ENCODE results near the gene SIKE1.
"Not testable (repeated sequence)": the region's sequence is repeated elsewhere in the genome, so short reads cannot be mapped to it uniquely, and the experiment has no call there.

Gene SIKE1

GRCh38 chr1:114780344-114781226, at the start of gene SIKE1:
Gene SIKE1, minus strand, starts transcription at chr1:114780685. Its CDS starts 78 bp downstream, at chr1:114780607.
- peak; percentile 77 to 82 for DNase-seq (ENCODE audit: low read depth in 2 of 2)

GRCh38 chr1:114830075-114830474, 49.6 kb upstream of the SIKE1 start:
- not testable (repeated sequence) for DNase-seq (ENCODE audit: low read depth in 2 of 2)

GRCh38 chr1:114828251-114828650, 47.8 kb upstream of the SIKE1 start:
- DNase-seq (ENCODE audit: low read depth in 2 of 2), result no peak

GRCh38 chr1:114821978-114822377, 41.5 kb upstream of the SIKE1 start:
- no peak for DNase-seq (ENCODE audit: low read depth in 2 of 2)

GRCh38 chr1:114820392-114820791, 39.9 kb upstream of the SIKE1 start:
- DNase-seq (ENCODE audit: low read depth in 2 of 2), result no peak

- no peak for DNase-seq (ENCODE audit: low read depth in 2 of 2)
Measured at GRCh38 chr1:114819869-114820268, 39.4 kb upstream of the SIKE1 start.

- not testable (repeated sequence) for DNase-seq (ENCODE audit: low read depth in 2 of 2)
Measured at GRCh38 chr1:114804449-114804848, 24.0 kb upstream of the SIKE1 start.

GRCh38 chr1:114803001-114803400, 22.5 kb upstream of the SIKE1 start:
- no peak for DNase-seq (ENCODE audit: low read depth in 2 of 2)

- no peak for DNase-seq (ENCODE audit: low read depth in 2 of 2)
Measured at GRCh38 chr1:114794038-114794437, 13.6 kb upstream of the SIKE1 start.

- DNase-seq (ENCODE audit: low read depth in 2 of 2), result not testable (repeated sequence)
Measured at GRCh38 chr1:114790581-114790980, 10.1 kb upstream of the SIKE1 start.

- DNase-seq (ENCODE audit: low read depth in 2 of 2), result not testable (repeated sequence)
Measured at GRCh38 chr1:114786440-114786839, 6.0 kb upstream of the SIKE1 start.

- DNase-seq (ENCODE audit: low read depth in 2 of 2), result no peak
Measured at GRCh38 chr1:114782476-114782875, 2.0 kb upstream of the SIKE1 start.

- DNase-seq (ENCODE audit: low read depth in 2 of 2), result no peak
Measured at GRCh38 chr1:114779722-114780121, 763 bp downstream of the SIKE1 start.

- DNase-seq (ENCODE audit: low read depth in 2 of 2), result not testable (repeated sequence)
Measured at GRCh38 chr1:114776726-114777125, 3.8 kb downstream of the SIKE1 start.

- DNase-seq (ENCODE audit: low read depth in 2 of 2), result no peak
Measured at GRCh38 chr1:114771992-114772391, 8.5 kb downstream of the SIKE1 start.

- DNase-seq (ENCODE audit: low read depth in 2 of 2), result no peak
Measured at GRCh38 chr1:114770989-114771388, 9.5 kb downstream of the SIKE1 start.

GRCh38 chr1:114764689-114765088, 15.8 kb downstream of the SIKE1 start:
- DNase-seq (ENCODE audit: low read depth in 2 of 2), result no peak

- peak in 1 of 2 experiments; percentile 11 for DNase-seq (ENCODE audit: low read depth in 2 of 2)
Measured at GRCh38 chr1:114758256-114758832, 22.1 kb downstream of the SIKE1 start.

GRCh38 chr1:114757455-114758255, 22.8 kb downstream of the SIKE1 start, which contains the start of gene CSDE1:
Gene CSDE1, minus strand, starts transcription at chr1:114757984. Its CDS starts 18,094 bp downstream, at chr1:114739890.
- DNase-seq (ENCODE audit: low read depth in 2 of 2), result peak; percentile 98

GRCh38 chr1:114756949-114757454, 23.5 kb downstream of the SIKE1 start:
- peak in 1 of 2 experiments; percentile 20 for DNase-seq (ENCODE audit: low read depth in 2 of 2)

GRCh38 chr1:114756009-114756892, 24.2 kb downstream of the SIKE1 start:
- DNase-seq (ENCODE audit: low read depth in 2 of 2), result no peak

Data from fibroblast of skin of left quadriceps (primary cell).